Measurements from ENCODE around the gene TEX11.

The TEX11 gene

GRCh38 chrX:70488856-70489255 lies 419.7 kb downstream of the TEX11 start:
- DNase-seq = no peak

GRCh38 chrX:70485466-70485865 lies 423.0 kb downstream of the TEX11 start:
- DNase-seq = no peak

- no peak for DNase-seq
Measured at GRCh38 chrX:70482300-70482699, 426.2 kb downstream of the TEX11 start.

- DNase-seq = no peak
Measured at GRCh38 chrX:70481471-70482270, 426.8 kb downstream of the TEX11 start.

- DNase-seq = no peak
Measured at GRCh38 chrX:70480660-70481018, 427.9 kb downstream of the TEX11 start.

GRCh38 chrX:70479922-70480659 lies 428.4 kb downstream of the TEX11 start:
- DNase-seq = no peak

GRCh38 chrX:70479247-70479921 lies 429.1 kb downstream of the TEX11 start:
- no peak for DNase-seq
